Inflammatory macrophage treated with lipopolysaccharide for 1 hour (primary cell): ENCODE measurements around the gene SEMA3C.

Experiments
- DNase-seq, 2 donors: peaks; one replicate each; pipeline ENCODE4 v3.0.0-alpha.2; 2020 to 2022

The SEMA3C gene

GRCh38 chr7:80884511-80885195, 34.2 kb downstream of the SEMA3C start:
- no peak for DNase-seq

GRCh38 chr7:80883154-80884025, 35.5 kb downstream of the SEMA3C start:
- peak; percentile 88 to 97 for DNase-seq

GRCh38 chr7:80882213-80882801, 36.5 kb downstream of the SEMA3C start:
- no peak for DNase-seq

GRCh38 chr7:80881351-80881900, 37.4 kb downstream of the SEMA3C start:
- no peak for DNase-seq

GRCh38 chr7:80879849-80880248, 39.0 kb downstream of the SEMA3C start:
- no peak for DNase-seq

GRCh38 chr7:80876894-80877414, 41.9 kb downstream of the SEMA3C start:
- DNase-seq: no peak

- no peak for DNase-seq
Measured at GRCh38 chr7:80875537-80876120, 43.2 kb downstream of the SEMA3C start.

GRCh38 chr7:80873140-80873539, 45.7 kb downstream of the SEMA3C start:
- no peak for DNase-seq

GRCh38 chr7:80871228-80871627, 47.6 kb downstream of the SEMA3C start:
- no peak for DNase-seq

- DNase-seq: no peak
Measured at GRCh38 chr7:80870813-80871212, 48.0 kb downstream of the SEMA3C start.

GRCh38 chr7:80869821-80870751, 48.8 kb downstream of the SEMA3C start:
- DNase-seq: no peak

GRCh38 chr7:80869106-80869784, 49.6 kb downstream of the SEMA3C start:
- no peak for DNase-seq

GRCh38 chr7:80868566-80868965, 50.3 kb downstream of the SEMA3C start:
- DNase-seq: no peak

- no peak for DNase-seq
Measured at GRCh38 chr7:80860554-80860953, 58.3 kb downstream of the SEMA3C start.

GRCh38 chr7:80859272-80859970, 59.4 kb downstream of the SEMA3C start:
- no peak for DNase-seq

GRCh38 chr7:80858141-80858903, 60.5 kb downstream of the SEMA3C start:
- DNase-seq: peak in 1 of 2 donors; percentile 19

GRCh38 chr7:80856769-80857168, 62.1 kb downstream of the SEMA3C start:
- DNase-seq: no peak

- no peak for DNase-seq
Measured at GRCh38 chr7:80851896-80852476, 66.9 kb downstream of the SEMA3C start.

GRCh38 chr7:80848841-80849240, 70.0 kb downstream of the SEMA3C start:
- DNase-seq: no peak
